Dermis blood vessel endothelial cell (primary cell): ENCODE results near the gene TSHZ3. TPM values are rescaled to one million over a fixed set of nuclear protein-coding genes. Genes with fewer than 3 reads are reported as not detected.

Experiments
- DNase-seq: peaks from one replicate; pipeline ENCODE4 v3.0.0; 2010
- total RNA-seq: library from RNA; depleted of rRNA; stranded (reverse); fragments of >200 nt; gene quantifications from 2 replicates; pipeline ENCODE4 v1.2.3, GENCODE V29; 2014

Gene TSHZ3
- total RNA-seq, 1 donor from 2014 or later: 3.2 TPM

DNA sequence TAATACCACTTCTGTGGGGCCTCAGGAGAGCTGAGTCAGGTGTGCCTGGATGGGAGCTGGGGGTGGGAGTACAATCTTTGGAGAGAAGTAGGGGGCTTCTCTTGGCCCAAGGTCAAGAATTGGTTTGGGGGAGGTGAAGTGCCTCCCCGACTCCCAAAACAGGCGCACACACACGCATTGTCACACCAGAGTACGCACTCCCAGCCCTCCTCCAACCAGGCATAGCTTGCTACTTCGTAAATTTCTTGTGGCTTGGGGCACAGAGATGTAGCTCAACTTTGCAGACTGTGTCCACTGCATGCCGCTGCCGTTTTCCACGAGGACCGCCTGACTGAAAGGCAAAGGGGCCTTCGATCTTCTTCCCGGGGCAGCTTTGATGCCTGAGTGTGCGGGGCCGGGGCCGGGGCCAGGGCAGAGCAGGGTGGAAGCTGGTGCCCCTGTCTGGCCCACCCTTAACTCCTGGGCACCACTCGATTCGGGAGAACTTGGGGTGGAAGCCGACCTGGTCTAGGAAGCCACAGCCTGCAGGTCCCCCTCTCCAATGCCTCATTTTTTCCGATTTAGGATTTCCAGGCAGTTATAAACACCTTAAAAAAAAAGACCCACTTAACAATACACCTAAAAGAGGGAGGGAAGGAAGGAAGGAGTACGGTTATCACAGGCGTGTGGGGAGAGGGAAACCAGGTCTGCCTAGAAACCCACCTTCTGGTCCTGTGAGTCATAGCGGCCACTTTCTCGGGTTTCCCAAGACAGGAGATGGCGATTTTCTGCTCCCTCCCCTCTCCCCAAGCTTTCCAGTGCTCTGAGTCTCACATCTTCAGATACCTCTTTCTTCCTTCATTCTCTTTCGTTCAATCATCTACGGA is 5.8 kb upstream of the TSHZ3 start:
- no peak for DNase-seq

DNA sequence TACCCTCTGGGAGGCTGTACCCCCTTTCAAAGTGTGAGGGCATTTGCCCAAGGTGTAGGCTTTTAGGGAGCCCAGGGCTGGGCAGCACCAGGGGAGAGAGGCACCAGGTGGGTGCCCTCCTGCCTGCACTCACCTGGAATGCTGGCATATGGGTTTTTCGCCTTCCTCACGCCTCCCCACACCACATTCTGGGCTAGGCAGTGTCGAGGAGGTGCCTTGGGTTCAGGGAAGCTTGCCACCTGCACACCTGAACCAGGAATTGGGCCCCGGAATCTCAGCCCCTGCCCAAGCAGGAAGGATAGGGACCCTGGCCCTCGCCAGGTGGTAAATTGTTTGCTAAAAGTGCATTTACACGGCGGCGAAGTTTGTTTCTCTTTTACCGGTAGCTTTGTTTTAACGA is 5.1 kb upstream of the TSHZ3 start:
- DNase-seq: no peak

DNA sequence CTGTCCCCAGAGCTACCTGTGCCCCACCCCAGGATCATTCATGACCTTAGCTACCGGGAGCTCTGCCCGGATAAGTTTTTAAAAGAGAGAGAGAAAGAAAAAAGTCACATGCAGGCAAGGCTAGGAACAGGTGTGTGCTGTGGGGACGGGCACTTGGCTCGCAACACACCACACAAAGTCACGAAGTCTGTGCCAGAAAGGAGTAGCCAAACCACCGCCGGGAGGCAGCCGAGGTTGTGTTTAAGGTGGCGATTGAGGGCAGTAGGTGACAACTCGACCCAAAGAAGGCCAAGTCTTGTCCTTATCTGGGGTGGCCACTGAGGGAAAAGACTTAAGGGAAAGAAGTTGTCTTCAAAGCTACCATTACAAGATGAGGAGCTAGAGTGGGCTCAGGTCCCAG is 4.6 kb upstream of the TSHZ3 start:
- no peak for DNase-seq

DNA sequence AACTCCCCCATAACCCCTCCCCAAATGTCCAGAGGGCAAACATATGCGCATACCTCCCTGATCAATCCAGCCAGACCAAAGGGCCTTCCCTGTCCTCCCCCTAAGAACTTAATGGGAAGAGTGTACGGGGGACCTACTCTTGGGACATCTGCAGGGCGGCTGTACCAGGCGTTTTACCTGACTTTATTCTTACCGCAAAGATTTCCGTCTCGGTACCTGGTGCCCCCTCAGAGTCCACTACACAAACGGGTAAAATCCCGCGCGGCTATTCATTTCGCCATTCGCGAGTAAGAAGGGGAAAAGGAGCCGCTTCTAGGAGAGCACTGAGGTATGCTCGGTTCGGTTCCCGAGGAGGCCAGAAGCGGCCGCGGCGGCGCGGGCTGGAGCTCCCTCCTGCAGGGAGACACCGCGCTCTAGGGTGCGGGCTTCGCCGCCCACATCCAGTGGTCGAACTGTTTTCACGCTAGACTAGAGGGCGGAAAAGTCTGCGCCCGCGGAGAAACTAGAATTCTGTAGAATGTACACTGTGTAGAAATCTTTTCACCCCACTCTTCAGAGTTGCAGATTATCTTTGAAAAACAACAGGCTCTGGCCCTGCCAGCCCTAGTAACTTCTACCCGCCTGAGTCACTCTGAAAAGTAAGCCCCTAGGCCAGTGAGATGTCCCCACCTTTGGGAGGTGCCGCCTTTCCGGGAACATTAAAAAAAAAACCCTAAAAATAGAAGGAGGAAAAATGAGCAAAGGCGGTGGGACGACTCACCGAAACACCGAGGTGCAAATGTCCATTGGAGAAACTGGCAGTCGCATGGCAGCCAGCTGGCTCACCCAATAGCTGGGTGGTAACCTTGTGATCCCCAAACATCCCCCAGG is 3.8 kb upstream of the TSHZ3 start:
- DNase-seq: no peak

DNA sequence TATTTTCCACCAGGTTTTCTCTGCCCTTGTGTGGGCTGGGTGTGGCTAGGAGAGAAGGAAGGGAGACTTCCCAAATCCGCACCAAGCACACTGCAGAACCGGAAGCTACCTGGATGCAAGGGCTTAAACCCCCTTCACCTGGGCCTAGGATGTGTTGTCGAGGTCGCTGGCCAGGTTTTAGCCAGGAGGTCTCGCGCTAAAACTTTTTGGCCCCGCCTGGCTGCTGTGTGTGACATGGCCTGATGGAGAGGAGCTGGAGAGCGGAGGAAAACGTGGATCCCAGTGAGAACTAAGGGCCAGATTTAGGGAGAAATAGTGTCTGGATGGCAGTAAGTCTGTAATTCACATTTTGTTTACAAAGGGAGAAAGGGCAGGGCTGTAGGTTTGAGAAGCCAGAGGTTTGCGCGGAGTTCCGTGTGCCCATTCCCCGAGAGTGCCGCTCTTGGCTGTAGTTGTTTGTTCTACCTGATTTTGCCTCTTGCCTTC is 3.1 kb upstream of the TSHZ3 start:
- DNase-seq: no peak

DNA sequence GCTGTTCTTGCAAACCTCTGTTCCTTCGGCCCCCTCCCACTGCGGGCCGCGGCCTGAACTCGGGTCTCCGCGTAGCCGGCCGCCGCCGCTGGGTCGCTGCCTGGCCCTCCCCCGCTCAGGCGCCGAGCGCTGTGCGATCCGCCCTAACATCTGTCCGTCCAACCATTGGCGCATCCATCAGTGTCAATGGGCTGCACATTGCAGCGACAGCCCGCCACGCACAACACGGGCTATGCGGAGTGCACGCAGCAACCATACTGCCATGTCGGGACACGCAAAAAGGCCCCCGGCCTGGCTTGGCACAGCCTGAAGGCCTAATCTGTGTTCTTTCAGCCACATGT is 2.6 kb upstream of the TSHZ3 start:
- no peak for DNase-seq

DNA sequence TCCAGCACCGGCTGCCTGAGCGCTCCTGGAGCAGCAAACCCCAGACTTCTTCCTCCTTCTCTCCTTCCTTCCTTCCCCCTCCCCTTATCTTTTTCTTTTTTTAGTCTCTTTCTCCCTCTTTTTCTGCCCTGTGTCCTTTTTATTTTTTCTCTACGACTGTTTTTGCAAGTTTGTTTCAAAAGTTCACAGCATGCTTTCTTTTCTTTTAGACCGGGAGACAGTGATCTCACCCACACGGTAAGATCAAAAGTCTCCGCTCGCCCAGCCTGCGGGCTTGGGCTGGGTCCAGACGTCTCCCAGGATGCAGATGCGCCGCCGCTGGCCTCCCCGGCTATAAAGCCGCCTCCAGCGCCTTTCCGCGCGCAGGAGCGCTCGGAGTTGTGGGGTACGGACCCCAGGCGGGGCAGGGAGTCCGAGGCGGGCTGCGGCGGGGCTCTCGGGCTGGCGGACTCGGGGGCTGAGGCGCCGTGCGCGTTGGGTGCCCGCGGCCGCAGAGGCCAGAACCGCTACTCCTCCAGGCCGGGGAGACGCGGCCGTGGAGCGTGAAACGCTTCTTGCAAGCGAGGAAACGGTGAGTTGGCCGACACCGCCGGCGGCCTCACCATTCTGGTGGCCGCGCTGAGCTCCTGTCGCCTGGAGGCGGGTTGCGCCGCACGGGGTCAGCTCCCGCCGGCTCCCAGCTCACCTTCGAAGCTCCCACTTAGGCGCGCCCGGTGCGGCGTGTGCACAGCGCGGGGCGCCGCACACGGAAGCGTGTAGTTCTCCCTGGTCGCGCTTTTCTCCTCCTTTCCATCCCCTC is 2.0 kb upstream of the TSHZ3 start:
- peak; percentile 25 for DNase-seq

DNA sequence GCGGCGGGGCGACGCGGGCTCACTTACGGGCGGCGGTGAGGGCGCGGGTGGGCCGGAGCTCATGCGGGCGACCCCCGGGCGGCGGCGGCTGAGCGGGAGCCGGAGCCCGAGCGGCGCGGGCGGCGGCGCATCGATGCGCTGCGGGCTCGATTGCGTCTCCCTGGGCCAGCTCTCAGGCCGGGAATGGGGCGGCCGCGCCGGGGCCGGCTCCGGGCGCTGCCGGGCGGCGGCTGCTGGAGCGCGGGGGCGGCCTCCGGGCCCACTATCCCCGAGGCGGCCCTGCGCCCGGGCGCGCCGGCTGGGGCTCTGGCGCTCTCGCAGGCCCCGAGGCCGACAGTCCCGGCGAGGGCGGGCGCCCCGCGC is 1.4 kb upstream of the TSHZ3 start:
- DNase-seq: peak; percentile 54

DNA sequence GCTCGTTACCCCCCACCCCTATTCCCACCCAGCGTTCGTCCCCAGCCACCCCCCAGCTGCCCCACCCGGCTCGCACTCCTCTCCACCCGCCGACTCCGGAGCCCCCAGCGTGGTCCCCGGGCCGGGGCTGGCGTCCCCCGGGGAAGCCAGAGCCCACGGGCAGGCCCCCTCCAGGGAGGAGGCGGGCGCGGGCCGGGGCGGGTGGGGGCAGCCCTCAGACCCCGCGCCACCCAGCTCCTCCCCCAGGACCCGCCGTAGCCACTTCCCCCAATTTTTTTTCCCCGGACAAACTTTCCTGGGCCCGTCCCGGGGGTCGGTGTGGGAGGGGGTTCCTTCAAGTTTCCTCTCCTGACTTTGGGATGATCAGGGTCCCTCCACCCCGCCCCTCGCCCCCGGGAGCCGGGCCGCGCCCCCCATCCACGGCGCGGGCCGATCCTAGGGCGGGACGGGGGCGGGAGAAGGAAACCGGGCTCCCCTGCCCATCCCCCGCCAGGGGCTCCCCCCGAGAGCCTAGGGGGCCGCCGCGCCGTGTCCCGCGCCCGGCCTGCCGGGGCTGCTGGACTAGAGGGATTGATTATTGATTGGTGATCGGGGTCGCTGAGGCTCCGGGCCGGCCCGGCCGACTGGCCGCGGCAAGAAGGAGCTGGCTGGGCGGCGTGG is 927 bp upstream of the TSHZ3 start:
- DNase-seq: no peak

DNA sequence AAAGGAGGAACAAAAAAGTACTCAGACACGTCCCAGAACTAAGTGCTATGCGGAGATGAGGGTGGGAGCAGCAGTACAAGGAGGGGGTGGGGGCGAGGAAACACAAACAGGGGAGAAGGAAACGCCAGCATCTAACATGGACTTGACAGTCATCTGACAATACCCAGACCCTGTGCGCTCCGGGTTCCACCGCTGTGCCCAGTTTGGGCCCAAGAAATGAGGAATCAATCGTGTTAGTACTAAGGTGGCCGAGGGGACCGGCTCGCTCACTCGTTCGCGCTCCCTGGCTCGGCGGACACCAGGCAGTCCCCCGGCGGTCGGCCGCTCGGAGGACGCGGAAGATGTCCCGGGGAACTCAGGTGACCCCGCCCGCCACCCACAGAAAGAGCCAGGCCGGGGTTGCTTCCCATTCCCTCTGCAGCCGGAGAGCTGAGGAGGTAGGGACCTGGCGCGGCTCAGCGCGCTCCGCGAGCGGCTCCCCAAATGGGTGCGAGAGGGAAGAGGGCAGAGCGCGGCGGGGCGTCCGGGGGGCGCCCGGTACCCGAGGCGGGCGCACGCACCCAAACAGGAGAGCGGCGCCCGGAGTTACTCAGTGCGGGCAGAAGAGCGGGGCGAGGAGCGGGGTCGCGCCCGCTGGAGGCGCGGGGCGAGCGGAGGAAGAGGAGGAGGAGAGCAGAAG is 616 bp downstream of the TSHZ3 start:
- peak; percentile 5 for DNase-seq

DNA sequence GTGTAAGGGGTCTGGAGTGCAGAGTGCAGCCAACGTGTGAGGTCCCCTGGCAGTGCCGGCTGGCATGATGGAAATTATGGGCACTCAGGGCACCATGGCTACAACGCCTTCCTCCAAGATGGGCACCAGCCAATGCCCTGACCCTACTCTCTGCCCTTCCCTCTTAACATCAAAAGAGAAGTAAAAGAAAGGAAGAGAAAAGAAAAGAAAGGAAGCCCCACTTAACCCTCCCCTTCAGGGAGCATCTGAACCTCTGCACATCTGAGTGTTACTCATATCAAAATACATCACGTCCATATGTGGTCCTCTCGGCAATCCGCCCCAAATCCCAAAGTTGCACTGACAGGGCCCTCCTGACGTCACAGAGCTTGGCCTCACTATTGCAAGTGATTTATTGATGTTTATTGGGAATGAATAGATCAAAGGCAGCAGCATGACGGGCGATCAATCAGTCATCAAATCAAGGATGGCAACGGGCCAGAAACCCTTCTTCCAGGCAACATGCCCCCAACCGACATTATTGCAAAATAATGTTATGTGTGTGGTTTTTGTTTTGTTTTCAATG is 1.3 kb downstream of the TSHZ3 start:
- no peak for DNase-seq

DNA sequence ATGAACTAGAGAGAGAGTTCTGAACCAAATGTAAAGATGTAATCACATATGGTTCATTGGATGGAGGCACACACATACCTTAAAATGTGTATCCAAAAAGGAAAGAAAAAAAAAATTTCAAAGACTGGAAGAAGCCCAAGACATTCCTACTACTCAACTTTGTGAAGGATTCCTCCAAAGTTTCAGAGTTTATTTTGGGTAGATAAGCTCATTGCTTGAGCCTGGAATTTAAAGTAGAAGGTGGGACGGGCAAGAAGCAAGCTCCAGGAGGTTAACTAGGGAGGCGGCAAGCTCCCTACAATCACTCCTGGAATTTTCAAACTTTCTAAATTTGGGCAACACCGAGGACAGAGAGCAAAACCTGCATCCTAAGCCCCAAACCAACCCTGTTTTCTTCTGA is 1.9 kb downstream of the TSHZ3 start:
- no peak for DNase-seq

DNA sequence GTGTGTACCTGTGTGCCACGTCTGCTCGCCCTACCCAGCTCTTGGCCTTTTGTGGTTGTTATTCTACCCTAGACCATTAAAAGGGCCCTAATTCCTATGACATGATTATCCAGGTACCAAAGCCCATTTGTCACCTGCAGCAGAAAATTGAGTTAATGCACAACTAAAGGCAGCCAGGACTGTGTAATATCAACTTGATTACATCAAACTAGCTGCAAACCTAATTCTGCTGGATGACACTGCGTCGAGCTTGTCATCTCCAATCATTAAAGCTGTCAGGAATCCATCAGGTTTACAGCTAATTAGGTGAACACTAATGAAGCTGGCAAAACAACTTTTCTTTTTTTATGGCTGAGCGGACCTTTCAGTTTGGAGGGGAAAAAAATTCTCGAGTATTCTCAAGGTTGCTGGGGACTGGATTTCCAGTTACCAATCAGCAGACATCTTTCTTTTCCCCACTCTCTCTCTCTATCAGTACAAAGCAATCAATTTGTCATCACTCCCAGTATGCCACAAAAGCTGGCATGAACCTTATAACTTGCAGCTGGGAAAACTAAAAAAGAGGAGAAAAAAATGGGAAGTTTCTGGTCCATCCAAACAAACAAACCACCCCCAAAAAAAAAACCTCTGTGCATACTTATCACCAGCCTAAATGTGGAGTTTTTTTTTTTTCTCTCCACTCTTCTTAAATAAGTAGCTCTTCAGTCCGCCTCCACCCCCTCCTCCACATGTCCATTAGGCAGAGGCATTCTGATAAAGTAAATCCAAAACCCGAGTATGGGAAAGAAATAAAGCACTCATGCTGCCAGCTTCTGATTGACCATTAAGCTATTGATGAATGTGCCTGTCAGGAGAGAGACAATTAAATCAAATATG is 2.8 kb downstream of the TSHZ3 start:
- no peak for DNase-seq

DNA sequence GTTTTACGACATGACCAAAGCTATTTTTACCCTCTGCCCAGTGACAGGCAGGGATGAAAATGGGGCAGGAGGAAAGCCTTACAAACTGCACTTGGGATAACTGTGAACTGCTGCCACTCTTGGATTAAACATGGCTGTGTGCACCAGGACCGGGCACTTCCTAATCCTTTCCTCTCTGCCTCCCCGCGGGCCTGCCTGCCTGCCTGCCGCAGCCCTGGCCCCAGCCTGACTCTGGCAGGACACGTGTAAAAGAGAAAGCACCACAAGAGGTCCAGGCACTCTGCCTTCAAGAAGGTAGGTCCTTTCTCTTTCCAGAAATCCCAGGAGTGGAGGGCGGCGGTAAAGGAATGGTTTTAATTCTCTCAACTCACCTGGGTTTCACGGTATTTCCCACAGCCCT is 4.8 kb downstream of the TSHZ3 start:
- DNase-seq: no peak

DNA sequence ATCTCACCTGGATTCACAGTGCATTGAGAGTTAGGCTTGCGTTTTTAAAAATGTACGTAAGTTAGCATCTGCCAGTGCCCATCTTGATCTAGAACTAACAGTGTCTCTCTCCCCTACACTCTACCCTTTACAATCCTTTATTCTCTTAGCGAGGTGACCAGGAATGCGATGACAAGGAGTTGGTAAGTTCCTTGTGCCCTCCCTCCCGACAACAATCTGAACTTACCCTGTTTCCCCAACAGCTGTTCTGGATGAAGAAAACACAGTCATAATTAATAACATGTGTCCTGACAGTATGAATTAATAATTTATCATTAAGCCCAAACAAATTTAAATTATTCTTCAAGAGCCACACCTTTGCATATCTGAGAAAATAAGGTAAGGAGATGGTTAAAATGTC is 6.3 kb downstream of the TSHZ3 start:
- no peak for DNase-seq

DNA sequence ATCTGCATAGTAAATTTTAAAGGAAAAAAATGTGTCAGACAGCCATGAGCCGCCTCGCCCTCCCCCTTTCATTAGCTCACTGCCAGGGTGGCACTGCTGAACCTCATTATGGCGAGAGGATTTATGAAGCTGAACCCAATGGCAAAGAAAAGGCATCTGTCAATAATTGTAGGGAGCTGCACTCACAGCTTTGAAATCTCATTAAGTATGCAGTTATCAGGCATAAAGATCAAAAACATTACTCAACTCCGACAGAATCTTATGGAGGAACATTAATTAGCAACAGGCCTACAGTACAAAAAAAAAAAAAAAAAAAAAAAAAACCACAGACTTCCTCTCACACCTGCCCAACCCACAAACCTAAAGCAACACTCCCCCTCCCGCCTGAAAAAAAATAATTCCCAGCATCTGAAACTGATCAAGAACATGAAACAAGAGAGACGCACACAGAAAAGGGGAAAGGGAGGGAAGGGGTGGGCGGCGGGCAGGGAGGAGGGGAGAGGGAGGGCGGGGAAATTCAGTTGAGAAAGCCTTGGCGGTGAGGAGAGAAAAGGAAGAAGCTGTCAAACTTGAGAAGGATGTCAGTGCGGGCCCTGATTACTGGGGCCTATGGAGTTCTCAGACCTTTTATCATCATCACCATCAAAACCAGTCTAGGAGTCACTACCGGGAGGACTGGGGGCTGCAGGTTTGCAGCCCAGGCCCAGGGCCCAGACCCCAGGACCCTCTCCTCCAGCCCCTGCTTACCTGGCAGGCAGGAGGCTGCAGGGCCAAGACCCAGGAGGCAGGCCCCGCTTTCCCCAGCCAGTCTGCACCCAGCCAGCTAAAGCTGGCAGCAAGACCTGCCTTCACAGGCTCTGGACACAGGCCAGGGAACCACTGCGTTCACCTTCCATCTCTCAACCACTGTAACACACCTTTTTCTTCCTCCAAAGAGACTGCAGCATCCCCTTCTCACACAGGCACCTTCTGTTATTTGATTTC is 8.9 kb downstream of the TSHZ3 start:
- no peak for DNase-seq

DNA sequence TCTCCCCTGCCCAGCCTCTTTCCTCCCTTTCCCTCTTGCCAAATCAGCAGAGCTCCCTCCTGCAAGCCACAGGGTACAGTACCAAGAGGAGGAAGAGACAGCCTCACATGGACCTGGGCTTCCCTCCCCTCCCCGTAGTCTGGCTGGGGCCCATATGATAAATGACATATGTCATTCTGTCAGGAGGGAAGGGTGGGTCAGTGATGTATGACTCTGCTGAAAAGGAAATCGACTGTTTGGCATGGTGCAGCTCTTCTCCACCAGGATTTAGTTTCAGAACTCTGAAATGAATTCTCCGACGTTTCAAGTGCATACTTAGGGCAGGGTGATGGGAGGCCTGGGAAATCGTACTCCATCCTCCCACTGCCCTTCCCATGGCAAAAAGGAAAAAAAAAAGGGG is 9.8 kb downstream of the TSHZ3 start:
- no peak for DNase-seq

DNA sequence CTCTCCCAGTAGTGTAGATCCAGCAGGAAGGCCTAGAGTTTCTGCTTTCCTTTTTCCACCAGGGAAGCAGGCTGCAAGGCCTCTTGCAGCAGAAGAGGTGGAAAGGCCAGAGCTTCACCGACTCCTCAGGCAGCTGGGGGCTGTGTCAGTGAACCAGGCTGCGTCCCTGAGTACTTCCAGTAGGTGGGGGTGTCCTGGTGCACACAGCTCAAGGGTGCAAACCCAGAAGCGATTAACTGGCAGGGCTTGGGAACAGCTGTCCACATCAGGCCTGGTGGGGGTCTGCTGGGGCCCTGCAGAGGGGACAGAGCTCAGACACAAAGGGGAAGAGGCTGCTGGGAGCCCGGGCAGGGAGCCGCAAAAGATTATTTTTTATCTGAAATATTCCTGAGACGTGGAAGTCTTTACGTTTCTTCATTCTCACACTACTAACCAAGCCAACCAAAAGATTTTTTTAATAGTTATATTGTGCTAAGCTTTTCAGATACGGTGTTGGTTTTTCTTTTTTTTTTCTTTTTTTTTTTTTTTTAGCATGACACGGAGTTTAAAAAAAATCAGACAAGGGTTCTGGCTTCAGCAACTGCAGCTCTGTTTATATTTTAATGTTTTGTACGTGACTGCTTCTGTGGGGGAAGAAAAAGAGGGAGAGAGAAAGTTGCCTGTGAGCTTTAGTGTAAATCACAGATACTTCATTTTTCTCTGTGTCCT is 11.0 kb downstream of the TSHZ3 start:
- DNase-seq: no peak
